OCI-LY1 (cell line): Measurements from ENCODE around the gene WNK4.
"Not testable (repeated sequence)": the region's sequence is repeated elsewhere in the genome, so short reads cannot be mapped to it uniquely, and the experiment has no call there.

ENCODE experiments used
- H2AFZ ChIP-seq: fragments of 200-600 bp; sonication (generic), shearing (Covaris generic); 2 replicates; pipeline ENCODE4 v1.6.0; 2014; ENCODE audit warnings: antibody characterized with exemption, mild to moderate bottlenecking, low read length
- H3F3A ChIP-seq: fragments of 200-600 bp; sonication (generic), shearing (Covaris generic); 2 replicates; pipeline ENCODE4 v1.6.0; 2014; ENCODE audit warnings: mild to moderate bottlenecking, antibody characterized with exemption, low read length, moderate library complexity; ENCODE audit not compliant: insufficient read depth
- H3K27ac ChIP-seq: fragments of 200-600 bp; sonication (generic); 2 replicates; pipeline ENCODE4 v1.5.1; 2014; ENCODE audit warnings: low read length, mixed run types, mild to moderate bottlenecking, low read depth; ENCODE audit not compliant: poor library complexity, severe bottlenecking
- H3K27me3 ChIP-seq: fragments of 200-600 bp; sonication (generic); 2 replicates; pipeline ENCODE4 v1.6.0; 2014; ENCODE audit warnings: antibody characterized with exemption, mild to moderate bottlenecking, low read length, moderate library complexity; ENCODE audit not compliant: insufficient read depth
- H3K36me3 ChIP-seq: fragments of 200-600 bp; sonication (generic); 2 replicates; pipeline ENCODE4 v1.6.1; 2014; ENCODE audit warnings: mild to moderate bottlenecking, antibody characterized with exemption, low read length, moderate library complexity, mixed read lengths; ENCODE audit not compliant: insufficient read depth
- H3K4me1 ChIP-seq: fragments of 200-600 bp; sonication (generic); 2 replicates; pipeline ENCODE4 v1.5.1; 2014; ENCODE audit warnings: mild to moderate bottlenecking, low read length, moderate library complexity; ENCODE audit not compliant: insufficient read depth, severe bottlenecking
- H3K4me2 ChIP-seq: fragments of 200-600 bp; sonication (generic), shearing (Covaris generic); 2 replicates; pipeline ENCODE4 v1.6.1; 2014; ENCODE audit warnings: low read length
- H3K4me3 ChIP-seq: fragments of 200-600 bp; sonication (generic); 2 replicates; pipeline ENCODE4 v1.5.1; 2014; ENCODE audit warnings: low read length, low read depth, mild to moderate bottlenecking, mixed read lengths; ENCODE audit not compliant: poor library complexity, severe bottlenecking
- H3K79me2 ChIP-seq: fragments of 200-600 bp; shearing (Covaris generic); 2 replicates; pipeline ENCODE4 v1.6.1; 2016; ENCODE audit warnings: mixed run types, low read length, mixed read lengths; ENCODE audit not compliant: insufficient read depth
- H3K9ac ChIP-seq: fragments of 200-600 bp; sonication (generic), shearing (Covaris generic); 2 replicates; pipeline ENCODE4 v1.6.1; 2014; ENCODE audit warnings: mild to moderate bottlenecking, low read length, mixed read lengths
- H3K9me2 ChIP-seq: fragments of 200-600 bp; sonication (generic), shearing (Covaris generic); 2 replicates; pipeline ENCODE4 v1.6.1; 2014; ENCODE audit warnings: low read depth, mild to moderate bottlenecking, low read length, mixed read lengths
- H3K9me3 ChIP-seq: fragments of 200-600 bp; shearing (Covaris generic); 2 replicates; pipeline ENCODE4 v1.6.1; 2014; ENCODE audit warnings: low read length, mixed read lengths
- H4K20me1 ChIP-seq: fragments of 200-600 bp; sonication (generic), shearing (Covaris generic); 2 replicates; pipeline ENCODE4 v1.6.0; 2016; ENCODE audit warnings: mild to moderate bottlenecking, low read length; ENCODE audit not compliant: insufficient read depth
- CTCF ChIP-seq: fragments of 200-600 bp; sonication (generic), shearing (Covaris generic); IDR thresholded peaks from 2 replicates; pipeline ENCODE4 v1.5.1; 2017; ENCODE audit warnings: mild to moderate bottlenecking, antibody characterized with exemption, low read length, moderate library complexity, mixed read lengths
- EZH2 ChIP-seq: fragments of 200-600 bp; sonication (generic), shearing (Covaris generic); IDR thresholded peaks from 2 replicates; pipeline ENCODE4 v1.8.0; 2017; ENCODE audit warnings: borderline replicate concordance, mixed run types, mild to moderate bottlenecking, antibody characterized with exemption, low read length, moderate library complexity, mixed read lengths

WNK4 gene

DNA sequence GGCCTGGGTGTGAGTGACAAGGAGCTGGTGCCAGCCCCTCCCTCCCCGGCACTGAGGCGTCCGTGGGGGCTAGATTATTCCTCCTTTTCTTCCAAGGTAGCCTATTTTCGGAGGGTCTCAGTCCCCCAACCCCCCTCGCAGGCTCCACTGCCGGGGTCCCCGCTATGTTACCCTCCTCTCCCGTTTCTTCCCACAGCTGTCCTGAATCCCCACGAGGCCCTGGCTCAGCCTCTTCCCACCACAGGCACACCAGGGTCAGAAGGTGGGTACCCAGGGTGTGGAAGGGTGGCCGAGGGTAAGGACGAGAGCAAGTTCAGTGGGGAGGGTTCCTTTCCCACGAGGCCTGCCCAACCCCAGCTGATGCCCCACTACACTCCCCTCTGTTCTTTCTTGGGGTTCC, 18.8 kb upstream of the WNK4 start:
- Histone ChIP-seq H3K27ac (no peak overlapping the region), H3K4me3 (peak overlapping the region; percentile 52), H3K9ac (peak overlapping the region; percentile 41; the same call in 1 of the 2 replicates), H4K20me1 (no peaks in the 10 kb centered on the region), H3K79me2 (no peaks in the 10 kb centered on the region), H3K27me3 (0 out of 2 replicates have a peak, but pooled peaks cover 5% of the 10 kb centered on the region), H2AFZ (no peak overlapping the region), H3K36me3 (no peaks in the 10 kb centered on the region), H3F3A (no peaks in the 10 kb centered on the region), H3K4me2 (peak overlapping the region; percentile 68), H3K9me2 (no peaks in the 10 kb centered on the region), H3K4me1 (peaks cover 12% of the 10 kb centered on the region), H3K9me3 (no peaks in the 10 kb centered on the region)
- TF ChIP-seq EZH2 (no peak), CTCF (no peak)

DNA sequence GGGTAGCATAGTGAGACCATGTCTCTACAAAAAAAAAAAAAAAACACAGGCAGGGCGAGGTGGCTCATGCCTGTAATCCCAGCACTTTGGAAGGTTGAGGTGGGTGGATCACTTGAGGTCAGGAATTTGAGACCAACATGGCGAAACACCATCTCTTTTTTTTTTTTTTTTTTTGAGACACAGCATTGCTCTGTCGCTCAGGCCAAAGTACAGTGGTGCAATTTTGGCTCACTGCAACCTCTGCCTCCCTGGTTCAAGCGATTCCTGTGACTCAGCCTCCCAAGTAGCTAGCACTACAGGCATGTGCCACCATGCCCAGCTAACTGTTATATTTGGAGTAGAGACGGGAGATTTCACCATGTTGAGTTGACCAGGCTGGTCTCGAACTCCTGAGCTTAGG, 14.3 kb upstream of the WNK4 start:
- Histone ChIP-seq H3K27me3 (0 out of 2 replicates have a peak, but pooled peaks cover 5% of the 10 kb centered on the region), H3K27ac (no peak overlapping the region), H3K9ac (no peak overlapping the region), H3K79me2 (no peaks in the 10 kb centered on the region), H3K4me2 (no peak overlapping the region), H3F3A (no peaks in the 10 kb centered on the region), H3K4me1 (peaks cover 5% of the 10 kb centered on the region), H3K4me3 (no peak overlapping the region), H4K20me1 (no peaks in the 10 kb centered on the region), H3K9me3 (no peaks in the 10 kb centered on the region), H2AFZ (no peak overlapping the region), H3K36me3 (no peaks in the 10 kb centered on the region), H3K9me2 (no peaks in the 10 kb centered on the region)
- no peak for TF ChIP-seq CTCF
- no peak for TF ChIP-seq EZH2

DNA sequence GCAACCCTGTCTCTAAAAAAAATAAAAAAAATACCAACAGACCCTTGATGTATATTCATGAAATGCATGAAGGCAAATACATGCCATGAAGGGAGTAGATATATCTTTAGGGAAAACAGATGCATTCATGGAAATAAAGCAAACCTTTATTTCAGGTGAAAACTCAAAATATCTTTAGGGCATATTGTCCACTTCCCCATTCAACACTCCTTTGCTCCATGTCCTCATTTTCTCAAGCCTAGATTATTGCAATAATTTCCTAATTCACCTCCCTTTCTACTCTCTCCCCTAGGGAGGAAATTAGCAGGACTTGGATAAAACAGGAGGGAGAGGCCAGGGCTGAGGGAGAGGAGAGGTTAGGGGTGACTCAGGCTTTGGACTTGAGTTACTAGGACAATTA, 12.9 kb upstream of the WNK4 start:
- H3K4me2 ChIP-seq: no peak overlapping the region

GRCh38 chr17:42768006-42768405, 12.4 kb upstream of the WNK4 start:
- not testable (repeated sequence) for H3K4me1 ChIP-seq, H3K9ac ChIP-seq, H3K9me3 ChIP-seq, H3F3A ChIP-seq, H3K36me3 ChIP-seq, H3K4me2 ChIP-seq, H2AFZ ChIP-seq, H4K20me1 ChIP-seq, H3K27me3 ChIP-seq, H3K79me2 ChIP-seq, H3K4me3 ChIP-seq, H3K9me2 ChIP-seq, H3K27ac ChIP-seq

More for the DNA sequence above, 12.9 kb upstream of the WNK4 start:
- Histone ChIP-seq H3K79me2 (no peaks in the 10 kb centered on the region), H3K4me1 (peaks cover 1% of the 10 kb centered on the region), H3K36me3 (no peaks in the 10 kb centered on the region), H3K27me3 (no peaks in the 10 kb centered on the region), H3K4me3 (no peak overlapping the region), H3K9ac (no peak overlapping the region), H2AFZ (no peak overlapping the region), H4K20me1 (no peaks in the 10 kb centered on the region), H3F3A (no peaks in the 10 kb centered on the region), H3K9me3 (no peaks in the 10 kb centered on the region), H3K9me2 (no peaks in the 10 kb centered on the region), H3K27ac (no peak overlapping the region)
- TF ChIP-seq CTCF (no peak), EZH2 (no peak)

DNA sequence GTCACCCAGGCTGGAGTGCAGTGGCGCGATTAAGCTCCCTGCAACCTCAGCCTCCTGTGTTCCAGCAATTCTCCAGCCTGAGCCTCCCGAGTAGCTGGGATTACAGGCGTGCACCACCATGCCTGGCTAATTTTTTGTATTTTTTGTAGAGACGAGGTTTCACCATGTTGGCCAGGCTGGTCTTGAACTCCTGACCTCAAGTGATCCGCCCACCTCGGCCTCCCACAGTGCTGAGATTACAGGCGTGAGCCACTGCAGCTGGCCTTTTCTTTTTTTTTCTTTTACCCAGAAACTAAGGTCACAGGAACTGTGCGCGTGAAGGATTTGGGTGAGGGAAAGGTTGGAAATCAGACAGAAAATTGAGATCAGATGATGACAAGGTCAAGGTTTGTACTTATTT, 10.4 kb upstream of the WNK4 start:
- H3K79me2 ChIP-seq, H4K20me1 ChIP-seq, H3K27me3 ChIP-seq, H2AFZ ChIP-seq, H3K9me3 ChIP-seq, H3K4me3 ChIP-seq, H3K9me2 ChIP-seq, H3K9ac ChIP-seq, H3K36me3 ChIP-seq, H3K27ac ChIP-seq, H3K4me2 ChIP-seq, H3F3A ChIP-seq: not testable (repeated sequence)
- peaks cover 15% of the 10 kb centered on the region for H3K4me1 ChIP-seq
